GM18909 (cell line): ENCODE measurements around the gene CAMTA1.

Source experiments
- ATAC-seq: cut with Tn5 transposase; IDR thresholded peaks from one replicate; pipeline ENCODE4 v1.9.1; 2021; ENCODE audit warnings: mild to moderate bottlenecking; ENCODE audit not compliant: unreplicated experiment, poor library complexity

Gene CAMTA1

DNA sequence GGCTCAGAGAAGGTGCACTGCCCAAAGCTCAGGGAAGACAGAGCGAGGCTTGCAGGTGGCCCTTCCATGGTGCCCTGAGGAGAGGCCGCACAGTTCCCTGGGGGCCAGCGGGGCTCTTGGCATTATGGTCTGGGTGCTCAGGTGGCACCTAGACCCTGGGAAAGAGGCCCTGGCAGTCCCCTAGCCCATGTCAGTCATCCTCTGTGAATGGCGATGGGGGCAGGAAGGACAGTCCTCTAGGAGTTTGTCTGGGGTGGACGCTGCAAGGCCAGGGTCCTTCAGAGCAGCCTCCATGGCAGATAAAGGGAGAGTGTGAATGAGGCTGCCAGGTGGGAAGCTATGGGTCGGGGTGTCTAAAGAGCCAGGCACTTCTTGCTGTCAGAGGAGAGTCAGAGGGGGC is 640.0 kb downstream of the CAMTA1 start:
- ATAC-seq = no peak

DNA sequence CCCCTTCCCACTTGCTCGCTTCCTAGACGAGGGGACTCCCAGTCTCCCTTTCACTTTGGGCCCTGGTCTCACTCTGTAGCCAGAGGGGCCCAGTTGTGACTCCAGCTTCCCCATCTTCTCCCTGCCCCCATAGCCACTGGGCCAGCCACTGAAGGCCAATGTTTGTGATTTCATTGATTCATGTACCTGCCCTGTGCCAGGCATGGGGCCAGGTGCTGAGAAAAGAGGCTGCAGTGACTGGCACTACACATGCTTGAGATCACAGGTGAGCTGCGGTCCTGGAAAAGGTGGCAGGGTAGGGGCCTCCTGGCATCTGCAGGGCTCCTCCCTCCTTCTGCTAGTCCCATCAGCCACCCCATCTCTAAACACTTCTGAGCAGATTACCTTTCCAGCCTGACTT is 640.5 kb downstream of the CAMTA1 start:
- ATAC-seq = no peak

DNA sequence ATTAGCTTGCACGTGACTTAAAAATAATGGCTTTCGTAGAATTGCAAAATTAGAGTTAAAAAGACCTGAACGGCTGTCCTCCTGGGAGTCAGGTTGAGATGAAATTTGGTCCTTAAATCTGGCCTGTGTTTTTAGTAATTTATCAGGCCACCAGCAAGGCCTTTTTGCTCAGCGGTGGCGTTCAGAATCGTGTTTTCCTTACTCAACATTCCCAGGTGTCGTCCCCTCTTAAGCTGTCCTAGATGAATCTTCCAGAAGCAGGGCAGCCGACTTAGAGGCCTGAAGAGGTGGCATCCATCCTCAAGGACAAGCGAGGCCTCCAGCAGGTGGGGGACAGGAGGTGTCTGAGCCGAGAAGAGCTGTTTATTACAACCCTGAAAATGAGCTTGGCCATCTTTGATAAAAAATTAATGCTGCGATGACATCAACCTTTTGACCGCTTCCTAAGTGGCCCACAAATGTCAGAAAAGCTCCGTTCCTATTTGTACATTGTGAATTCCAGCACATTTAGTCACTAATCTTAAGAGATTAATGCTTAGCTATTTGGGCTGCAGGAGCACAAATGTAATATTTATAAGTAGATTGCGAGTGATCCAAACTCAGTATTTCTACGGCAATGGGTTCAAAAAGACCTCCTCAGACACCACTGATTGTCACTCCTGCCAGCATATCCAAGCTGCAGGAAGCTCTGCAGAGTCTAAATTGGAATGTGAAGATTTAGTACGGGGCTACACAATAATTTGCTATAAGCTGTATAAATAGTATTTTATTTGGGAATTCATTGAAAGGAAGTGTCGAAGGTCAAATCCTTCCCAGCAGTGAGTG is 641.7 kb downstream of the CAMTA1 start:
- no peak for ATAC-seq

DNA sequence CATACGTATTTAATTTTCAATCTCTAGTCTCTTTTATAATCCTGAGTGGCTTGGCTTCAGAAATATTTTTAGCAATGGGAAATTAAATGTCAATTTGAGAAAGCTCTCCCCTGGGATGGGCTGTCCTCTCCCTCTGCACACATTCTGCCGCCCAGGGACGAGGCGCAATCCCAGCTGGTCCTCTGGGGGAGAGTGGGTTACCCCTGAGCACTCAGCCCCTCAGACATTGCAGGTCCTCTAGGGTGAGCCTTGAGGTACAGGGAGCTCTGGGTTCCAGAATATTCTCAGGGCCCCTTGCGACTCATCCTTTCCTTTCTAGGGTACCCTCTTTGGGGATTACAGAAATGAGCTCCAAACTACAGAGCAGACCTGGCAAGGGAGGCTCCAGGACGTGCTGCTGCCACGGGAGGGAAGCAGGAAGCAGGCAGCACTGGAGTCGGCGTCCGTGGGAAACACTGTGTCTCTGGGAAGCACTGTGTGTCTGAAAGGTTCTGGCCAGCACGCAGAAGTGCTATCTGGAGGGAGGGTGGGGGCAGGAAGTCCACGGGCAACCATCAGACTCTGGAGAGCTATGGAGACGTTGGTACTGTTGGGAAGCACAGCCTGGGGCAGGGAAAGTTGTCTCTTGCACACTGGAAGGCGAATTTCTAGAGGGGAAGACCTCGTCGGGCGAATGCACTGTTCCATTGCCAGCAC is 642.5 kb downstream of the CAMTA1 start:
- no peak for ATAC-seq

DNA sequence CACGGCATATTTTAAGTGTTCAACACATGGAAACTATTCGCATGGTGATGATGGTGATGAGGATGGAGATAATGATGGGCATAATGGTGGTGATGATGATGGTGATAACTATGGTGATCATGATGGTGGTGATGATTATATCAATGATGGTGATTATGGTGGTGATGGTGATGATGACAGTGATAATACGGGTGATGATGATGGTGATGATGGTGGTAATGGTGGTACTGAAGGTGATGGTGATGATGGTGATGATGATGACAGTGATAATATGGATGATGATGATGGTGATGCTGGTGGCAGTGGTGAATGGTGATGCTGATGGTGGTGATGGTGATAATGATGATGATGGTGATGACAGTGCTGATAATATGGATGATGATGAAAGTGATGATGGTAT is 644.0 kb downstream of the CAMTA1 start:
- no peak for ATAC-seq

DNA sequence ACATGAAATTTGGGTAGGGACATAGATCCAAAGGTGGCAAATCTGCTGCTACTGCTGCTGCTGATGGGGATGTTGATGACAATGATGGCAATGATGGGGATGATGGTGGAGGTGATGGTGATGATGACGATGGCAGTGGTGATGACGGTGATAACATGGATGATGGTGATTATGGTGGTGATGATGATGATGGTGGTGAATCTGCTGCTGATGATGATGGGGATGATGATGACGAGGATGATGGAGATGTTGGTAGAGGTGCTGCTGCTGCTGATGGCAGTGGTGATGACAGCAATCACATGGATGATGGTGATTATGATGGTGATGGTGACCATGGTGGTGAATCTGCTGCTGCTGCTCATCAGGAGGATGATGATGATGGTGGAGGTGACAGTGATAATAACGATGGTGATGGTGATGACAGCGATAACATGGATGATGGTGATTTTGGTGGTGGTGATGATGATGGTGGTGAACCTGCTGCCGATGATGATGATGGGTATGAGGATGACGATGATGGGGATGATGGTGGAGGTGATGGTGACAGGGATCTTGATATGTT is 644.9 kb downstream of the CAMTA1 start:
- ATAC-seq = no peak

DNA sequence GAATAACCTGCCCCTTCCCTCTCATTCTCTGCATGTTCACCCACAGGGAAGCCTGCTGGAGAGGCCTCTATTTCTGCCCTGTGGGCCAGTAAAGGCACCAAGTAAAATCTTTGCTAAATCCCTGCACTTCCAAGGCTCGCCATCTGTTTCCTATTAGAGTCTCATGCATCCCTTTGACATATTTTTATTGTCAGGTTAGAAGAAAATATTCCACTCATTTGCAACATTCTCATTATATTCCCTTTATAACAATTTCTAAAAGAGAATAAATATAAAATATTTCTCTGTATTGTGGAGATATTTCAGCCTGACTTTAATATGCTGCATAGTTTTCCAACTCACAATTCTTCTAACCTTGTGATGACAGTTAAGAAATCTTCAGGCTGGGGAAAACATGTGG is 645.4 kb downstream of the CAMTA1 start:
- no peak for ATAC-seq

DNA sequence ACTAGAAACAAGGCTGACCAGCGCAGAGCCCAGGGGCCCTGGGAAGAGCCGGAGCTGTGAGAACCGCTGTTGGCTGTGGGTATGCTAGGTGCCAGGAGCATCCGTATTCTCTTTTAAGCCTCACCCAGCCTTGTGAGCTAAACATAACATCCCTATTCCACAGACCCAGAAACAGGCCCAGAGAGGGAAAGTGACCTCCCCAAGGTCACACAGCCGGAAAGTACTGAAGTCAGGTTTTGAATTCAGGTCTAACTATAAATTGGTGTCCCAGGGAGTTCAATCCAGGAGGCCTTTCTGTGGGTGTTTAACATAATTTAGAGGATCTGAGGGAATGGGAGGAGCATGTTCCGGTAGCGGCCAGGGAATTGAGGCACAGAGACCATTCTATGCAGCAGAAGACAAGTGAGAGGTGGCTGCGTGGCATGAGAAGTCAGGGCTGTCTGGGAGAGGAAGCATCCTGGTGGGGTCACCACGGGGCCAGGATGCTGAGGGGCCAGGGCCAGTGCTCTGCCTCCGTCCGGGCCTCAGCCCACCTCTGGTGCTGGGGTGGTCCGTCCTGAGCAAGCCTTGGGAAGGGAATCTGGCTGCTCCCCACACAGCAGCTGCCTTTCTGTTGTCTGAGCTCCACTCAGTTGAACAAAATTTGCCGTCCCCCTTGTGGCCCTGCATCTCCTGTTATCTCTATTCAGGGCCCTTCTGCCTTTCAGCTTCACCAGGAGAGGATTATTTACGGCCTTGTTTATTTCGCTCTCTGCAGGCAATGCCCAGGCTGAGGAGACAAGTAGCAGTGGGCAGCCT is 647.0 kb downstream of the CAMTA1 start:
- ATAC-seq = no peak

DNA sequence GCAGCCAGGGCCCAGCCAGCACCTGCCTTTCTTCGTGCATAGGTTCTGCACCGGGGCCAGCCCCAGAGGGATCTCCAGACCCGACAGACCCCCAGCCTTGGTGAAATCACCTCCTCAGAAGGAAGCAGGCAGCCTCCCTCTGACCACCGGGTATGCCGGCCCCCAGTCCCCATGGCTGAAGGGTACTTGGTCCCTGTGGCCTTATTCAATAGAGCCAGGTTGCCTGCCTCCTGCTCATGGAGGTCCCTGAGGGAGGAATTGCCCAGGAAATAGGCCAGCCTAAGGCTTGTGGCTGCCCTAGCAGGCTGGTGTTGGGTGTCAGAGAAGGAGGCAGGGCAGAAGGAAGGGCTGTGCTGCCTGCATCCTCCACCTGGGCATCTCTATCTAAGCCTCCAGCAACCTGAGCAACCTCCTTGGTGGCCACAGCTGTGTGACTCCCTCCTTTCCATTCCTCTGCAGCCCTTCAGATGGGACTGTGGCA is 647.7 kb downstream of the CAMTA1 start:
- no peak for ATAC-seq

DNA sequence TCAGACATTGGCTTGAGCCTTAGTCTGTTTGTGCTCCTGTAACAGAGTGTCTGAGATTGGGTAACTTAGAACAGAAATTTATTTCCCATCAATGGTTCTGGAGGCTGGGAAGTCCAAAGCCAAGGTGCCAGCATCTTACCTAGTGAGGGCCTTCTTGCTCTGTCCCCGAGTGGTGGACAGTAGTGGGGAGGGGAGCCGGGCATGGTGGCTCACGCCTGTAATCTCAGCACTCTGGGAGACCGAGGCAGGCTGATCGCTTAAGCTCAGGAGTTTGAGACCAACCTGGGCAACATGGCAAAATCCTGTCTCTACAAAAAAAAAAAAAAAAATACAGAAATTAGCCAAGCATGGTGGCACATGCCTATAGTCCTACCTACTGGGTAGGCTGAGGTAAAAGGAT is 649.3 kb downstream of the CAMTA1 start:
- no peak for ATAC-seq

DNA sequence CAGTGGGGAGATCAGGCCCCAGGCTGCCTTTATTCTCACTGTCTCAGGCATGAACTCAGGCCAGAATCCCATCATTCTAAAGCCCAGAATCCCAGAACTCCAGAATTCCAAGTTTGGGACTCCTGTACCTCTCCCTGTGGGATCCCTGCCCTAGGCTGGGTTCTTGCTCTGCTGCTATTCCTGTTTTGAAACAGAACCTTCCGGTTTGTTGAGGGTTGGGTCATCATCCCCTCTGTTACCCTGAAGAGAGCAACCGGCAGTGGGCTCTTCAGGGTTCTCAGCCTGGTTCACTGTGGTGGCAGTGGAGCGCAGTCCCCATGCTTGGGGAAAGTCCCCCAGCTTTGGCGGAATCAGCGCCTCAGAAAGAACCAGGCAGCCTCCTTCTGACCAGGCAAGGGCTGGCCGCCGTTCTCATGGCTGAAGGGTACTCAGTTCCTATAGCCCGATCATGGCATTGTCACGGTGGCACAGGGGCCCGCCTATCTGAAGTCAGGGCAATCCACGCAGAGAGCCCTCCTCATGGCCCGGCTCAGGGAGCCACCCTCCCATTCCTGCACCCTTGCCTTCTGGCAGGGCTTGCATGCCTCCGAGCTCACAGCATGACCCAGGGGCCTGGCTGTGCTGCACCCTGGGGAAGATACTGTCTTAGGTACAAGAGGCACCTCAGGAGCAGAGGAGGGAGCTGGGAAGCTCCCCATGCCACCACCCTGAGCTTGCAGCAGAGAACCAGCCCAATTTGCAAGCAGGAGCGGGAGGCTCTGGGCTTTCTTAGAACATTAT is 650.2 kb downstream of the CAMTA1 start:
- ATAC-seq = no peak

DNA sequence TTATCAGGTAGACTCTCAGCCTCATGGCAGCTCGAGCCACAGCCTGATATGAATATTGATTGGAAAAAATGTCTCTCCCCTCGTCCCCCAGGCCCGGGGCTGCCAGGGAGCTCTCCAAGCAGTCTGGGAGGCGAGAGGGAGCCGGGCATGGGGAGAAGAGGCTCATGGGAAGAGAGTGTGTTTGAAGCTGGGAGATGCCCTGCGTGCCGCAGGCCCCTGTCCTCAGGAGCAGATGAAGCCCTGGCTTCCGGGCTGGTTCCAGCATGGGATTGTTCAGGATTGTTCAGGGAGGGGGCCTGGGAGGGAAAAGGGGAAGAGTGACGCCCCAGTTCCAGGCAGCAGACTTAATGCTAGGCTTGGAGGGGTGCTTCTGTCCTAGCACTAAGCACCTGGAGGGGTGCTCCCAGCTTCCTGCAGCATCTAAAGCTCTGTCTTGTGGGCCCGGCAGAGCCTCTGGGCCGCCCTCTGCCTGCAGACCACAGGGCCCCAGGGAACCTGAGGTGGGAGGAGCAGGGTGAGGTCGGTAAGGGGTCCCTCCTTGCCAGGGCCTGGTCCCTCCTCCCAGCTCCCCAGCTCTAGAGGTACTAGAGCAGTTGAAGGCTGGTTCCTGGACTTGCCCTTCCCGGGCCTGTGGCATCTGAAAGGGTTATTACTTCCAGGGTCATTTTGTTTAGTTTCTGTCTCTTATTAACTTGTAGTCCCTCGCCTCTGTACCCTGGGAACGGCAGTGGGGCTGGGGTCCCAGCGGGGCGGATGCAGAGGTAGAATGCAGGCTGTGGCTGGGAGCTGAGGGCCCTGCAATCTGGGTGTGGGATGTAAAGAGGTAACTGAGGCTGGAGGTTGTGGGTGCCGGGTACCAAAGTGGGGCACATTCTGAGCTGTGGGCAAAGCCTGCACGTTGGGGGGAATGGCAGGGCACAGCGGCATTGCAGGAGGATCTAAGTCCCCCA is 651.1 kb downstream of the CAMTA1 start:
- ATAC-seq = no peak

DNA sequence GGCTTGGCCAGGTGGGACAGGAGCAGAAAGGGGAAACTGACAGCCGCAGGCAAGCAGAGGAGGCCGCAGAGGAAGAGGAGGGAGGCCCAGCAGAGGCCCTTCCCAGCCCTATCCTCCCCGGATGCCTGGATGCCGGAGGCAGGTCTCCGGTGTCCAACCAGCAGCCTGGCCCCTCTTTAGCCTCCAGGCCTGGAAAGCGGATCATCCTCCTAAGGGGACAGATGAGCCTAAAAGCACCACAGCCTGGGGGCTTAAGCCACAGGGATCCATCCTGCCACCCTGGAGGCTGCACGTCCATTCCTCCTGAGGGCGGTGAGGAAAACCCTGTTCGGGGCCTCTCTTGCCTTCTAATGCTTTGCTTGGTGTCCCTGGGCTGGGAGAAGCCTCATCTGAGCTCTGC is 651.8 kb downstream of the CAMTA1 start:
- no peak for ATAC-seq

DNA sequence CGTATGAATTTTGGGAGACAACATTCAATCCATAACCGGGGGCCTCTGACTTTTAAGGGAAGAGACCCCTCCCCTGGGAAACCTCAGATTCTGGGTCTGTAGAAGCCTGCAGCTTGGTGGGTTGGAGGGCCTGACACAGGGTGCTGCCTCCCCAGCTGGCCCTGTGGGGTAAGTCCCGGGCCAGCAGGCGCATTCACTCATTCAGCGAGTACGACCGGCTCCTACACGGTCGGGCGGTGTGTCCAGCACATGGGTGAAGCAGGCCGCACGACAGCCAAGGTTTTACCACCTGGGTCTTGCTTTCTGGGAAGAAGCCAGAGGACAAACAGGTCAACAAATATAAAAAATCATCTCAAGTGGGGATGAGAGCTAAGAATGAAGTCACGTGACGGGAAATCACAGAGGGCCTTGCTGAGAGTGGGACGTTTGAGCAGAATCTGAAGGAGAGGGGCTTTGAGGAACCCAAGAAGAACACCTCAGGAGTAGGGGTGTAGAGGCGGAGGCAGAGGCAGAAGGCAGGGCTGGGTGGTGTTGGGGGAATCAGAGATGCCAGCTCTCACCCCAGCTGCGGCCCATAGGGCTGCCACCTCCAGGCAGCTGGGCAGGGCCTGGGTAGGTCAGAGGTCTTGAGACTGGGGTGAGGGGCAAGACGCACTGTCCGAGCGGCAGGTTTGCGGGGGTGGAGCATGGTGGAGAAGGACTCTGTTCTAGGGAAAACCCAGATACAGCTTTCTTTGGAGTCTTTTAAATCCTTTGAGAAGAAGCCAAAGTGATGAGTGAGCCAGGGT is 652.5 kb downstream of the CAMTA1 start:
- ATAC-seq = no peak

DNA sequence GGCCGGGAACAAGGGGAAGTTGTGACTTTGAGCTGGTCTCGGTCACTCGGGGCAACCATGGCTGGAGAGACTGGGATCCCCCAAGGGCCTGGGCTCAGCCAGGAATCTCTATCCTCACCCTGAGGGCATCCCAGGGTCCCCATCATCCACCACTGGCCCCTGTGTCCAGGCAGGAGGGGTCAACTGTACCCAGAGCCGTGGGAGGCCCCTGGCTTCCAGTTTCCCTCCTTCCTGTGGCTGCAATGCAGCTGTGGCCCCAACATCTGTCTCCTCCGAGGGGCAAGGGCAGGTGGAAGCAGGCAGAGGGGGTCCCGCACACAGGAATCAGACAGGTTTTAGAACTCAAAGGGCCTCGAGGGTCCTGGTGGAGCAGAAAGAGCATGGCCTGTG is 653.1 kb downstream of the CAMTA1 start:
- no peak for ATAC-seq

DNA sequence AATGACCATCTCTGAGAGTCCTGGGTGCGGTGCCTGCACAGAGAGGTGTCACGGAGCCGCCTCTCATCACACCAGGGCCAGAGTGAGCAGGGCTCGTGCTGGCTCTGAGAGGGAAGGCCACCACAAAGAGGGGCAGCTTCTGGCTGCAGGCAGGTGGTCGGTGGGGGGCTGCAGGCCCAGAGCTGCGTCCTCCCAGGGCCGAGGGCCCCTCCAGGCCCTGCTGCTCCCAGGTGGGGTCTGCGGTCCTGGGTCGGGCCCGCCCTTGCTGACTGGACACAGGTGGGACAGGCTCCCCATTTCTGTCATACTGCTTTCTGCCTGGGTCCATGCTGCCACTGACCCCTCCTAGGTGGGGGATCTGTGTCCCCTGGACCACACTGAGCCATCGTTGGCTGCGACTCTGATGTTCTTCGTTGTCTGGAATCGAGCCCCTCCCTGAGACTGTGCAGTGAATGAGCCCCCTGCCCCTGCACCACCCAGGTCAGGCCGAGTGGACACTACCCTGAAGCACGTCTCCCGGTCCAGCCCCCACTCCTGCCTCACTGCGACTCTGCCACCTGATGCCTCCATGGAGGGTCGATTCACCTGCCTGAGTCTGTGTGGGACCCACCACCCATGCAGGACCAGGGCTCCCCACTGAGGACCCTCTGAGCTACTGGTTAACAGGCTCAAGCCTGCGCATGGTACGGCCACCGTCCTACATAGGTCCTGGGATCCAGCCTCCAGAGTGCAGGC is 653.8 kb downstream of the CAMTA1 start:
- ATAC-seq = no peak

DNA sequence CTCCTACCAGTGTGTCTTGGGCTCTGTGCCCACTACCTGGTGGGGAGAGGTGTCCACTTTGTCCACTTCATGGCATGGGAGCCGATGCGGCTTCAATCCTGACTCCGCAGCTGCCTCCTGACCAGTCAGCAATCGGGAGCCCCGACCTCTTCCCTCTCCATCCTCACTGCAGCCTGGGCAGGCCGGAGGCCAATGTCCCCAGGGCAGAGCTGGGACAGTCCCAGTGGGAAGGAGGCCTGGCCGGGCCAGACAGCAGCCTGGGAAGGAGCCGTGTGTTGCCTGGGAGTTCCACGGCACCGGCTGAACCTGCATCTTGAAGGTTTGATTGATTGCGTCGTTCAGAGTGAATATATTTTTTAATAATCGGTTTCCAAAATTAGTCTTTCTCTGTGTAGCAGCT is 654.9 kb downstream of the CAMTA1 start:
- ATAC-seq = no peak
